Caco-2 (cell line): ENCODE results near the gene KIAA0232. TPM values are rescaled to one million over a fixed set of nuclear protein-coding genes. Genes with fewer than 3 reads are reported as not detected.

ENCODE experiments used
- BruUV-seq: library from RNA; stranded (reverse); fragments of 400-500 nt; replicated peaks from 2 replicates; lab custom pipeline; 2021; lab: Mats Ljungman, UMichigan
- CTCF ChIA-PET: fragments of 300-600 bp; sonication (Branson Sonifier 250); formaldehyde crosslinking; loops from one replicate; lab custom pipeline; 2022; ENCODE audit warnings: antibody characterized with exemption; lab: Charles Lee
- POLR2A ChIA-PET: fragments of 300-600 bp; sonication (Branson Sonifier 250); formaldehyde crosslinking; loops from one replicate; lab custom pipeline; 2022; ENCODE audit warnings: antibody characterized with exemption; lab: Charles Lee
- DNase-seq, 2 experiments: peaks; one replicate each; pipeline versions ENCODE4 v3.0.0 to v3.0.0-alpha.2; 2020 to 2022
- H3K27me3 ChIP-seq: replicated peaks from 2 replicates; pipeline ENCODE4 v1.6.0; 2011; ENCODE audit warnings: low read length; ENCODE audit not compliant: control insufficient read depth, insufficient read depth
- H3K36me3 ChIP-seq: 2 replicates; pipeline ENCODE4 v1.5.1; 2011; ENCODE audit warnings: low read length; ENCODE audit not compliant: control insufficient read depth, insufficient read depth
- H3K4me1 ChIP-seq: fragments of 250-450 bp; sonication (Bioruptor Pico); 2 replicates; pipeline ENCODE4 v1.5.1; 2020; ENCODE audit warnings: mild to moderate bottlenecking
- H3K4me3 ChIP-seq: 2 replicates; pipeline ENCODE4 v1.5.1; 2011; ENCODE audit warnings: low read depth, mild to moderate bottlenecking, control low read depth, low read length
- H3K9me3 ChIP-seq: fragments of 250-450 bp; sonication (Bioruptor Pico); 2 replicates; pipeline ENCODE4 v1.5.1; 2020; ENCODE audit warnings: mild to moderate bottlenecking, moderate library complexity
- H3K27ac Mint-ChIP-seq: one replicate; pipeline ENCODE4 v1.8.0; 2022; ENCODE audit warnings: mixed read lengths; ENCODE audit not compliant: unreplicated experiment
- H3K27me3 Mint-ChIP-seq: one replicate; pipeline ENCODE4 v1.8.0; 2022; ENCODE audit warnings: mixed read lengths; ENCODE audit not compliant: insufficient read depth, unreplicated experiment
- H3K36me3 Mint-ChIP-seq: one replicate; pipeline ENCODE4 v1.8.0; 2022; ENCODE audit warnings: mild to moderate bottlenecking, mixed read lengths; ENCODE audit not compliant: insufficient read depth, unreplicated experiment
- H3K4me1 Mint-ChIP-seq: one replicate; pipeline ENCODE4 v1.8.0; 2022; ENCODE audit warnings: low read depth, mixed read lengths; ENCODE audit not compliant: unreplicated experiment
- H3K4me3 Mint-ChIP-seq: one replicate; pipeline ENCODE4 v1.8.0; 2022; ENCODE audit warnings: mild to moderate bottlenecking, moderate library complexity, mixed read lengths; ENCODE audit not compliant: unreplicated experiment
- H3K9me3 Mint-ChIP-seq: one replicate; pipeline ENCODE4 v1.8.0; 2022; ENCODE audit warnings: mixed read lengths; ENCODE audit not compliant: unreplicated experiment
- intact Hi-C: fragments of 100-400 bp; cut with micrococcal nuclease; formaldehyde crosslinking; loops from one replicate; pipeline ENCODE4 v1.10.0; 2022; ENCODE audit not compliant: unreplicated experiment
- total RNA-seq: library from RNA; stranded (reverse); gene quantifications from 2 replicates; pipeline ENCODE4 v1.2.3, GENCODE V29; 2022
- TF ChIP-seq, protein P1 (sequence below), 2 experiments: fragments of 200-600 bp in 1 of 2; IDR thresholded peaks; 1 replicate in 1 of 2; 2 replicates in 1 of 2; pipeline versions ENCODE4 v1.5.1 to v1.8.0; 2011 to 2022; ENCODE audit warnings: antibody characterized with exemption in 1 of 2, control low read depth in 1 of 2, inconsistent platforms in 1 of 2, low read depth in 1 of 2, low read length in 1 of 2, mild to moderate bottlenecking in 1 of 2, moderate library complexity in 1 of 2; ENCODE audit not compliant: insufficient read depth in 1 of 2, severe bottlenecking in 1 of 2, unreplicated experiment in 1 of 2

KIAA0232 gene
- total RNA-seq, 1 experiment from 2014 or later = 19.7 TPM

GRCh38 chr4:6875431-6875831 is 92.9 kb downstream of the KIAA0232 start:
- Histone ChIP-seq H3K27me3 (no peaks in the 10 kb centered on the region), H3K36me3 (peaks cover 2% of the 10 kb centered on the region), H3K9me3 (no peaks in the 10 kb centered on the region), H3K4me3 (no peak overlapping the region), H3K4me1 (no peaks in the 10 kb centered on the region)
- H3K4me1 Mint-ChIP-seq = no peaks in the 10 kb centered on the region
- no peak overlapping the region for H3K4me3 Mint-ChIP-seq
- peaks cover 55% of the 10 kb centered on the region for H3K36me3 Mint-ChIP-seq
- intact Hi-C loops = loop anchor here (2.0 kb wide), 1 partner anchor 93 kb away; the partner anchor contains the start of gene KIAA0232
- ChIA-PET CTCF (no interaction called here), POLR2A (no interaction called here)
- H3K9me3 Mint-ChIP-seq = no peaks in the 10 kb centered on the region
- TF ChIP-seq, protein P1, sequence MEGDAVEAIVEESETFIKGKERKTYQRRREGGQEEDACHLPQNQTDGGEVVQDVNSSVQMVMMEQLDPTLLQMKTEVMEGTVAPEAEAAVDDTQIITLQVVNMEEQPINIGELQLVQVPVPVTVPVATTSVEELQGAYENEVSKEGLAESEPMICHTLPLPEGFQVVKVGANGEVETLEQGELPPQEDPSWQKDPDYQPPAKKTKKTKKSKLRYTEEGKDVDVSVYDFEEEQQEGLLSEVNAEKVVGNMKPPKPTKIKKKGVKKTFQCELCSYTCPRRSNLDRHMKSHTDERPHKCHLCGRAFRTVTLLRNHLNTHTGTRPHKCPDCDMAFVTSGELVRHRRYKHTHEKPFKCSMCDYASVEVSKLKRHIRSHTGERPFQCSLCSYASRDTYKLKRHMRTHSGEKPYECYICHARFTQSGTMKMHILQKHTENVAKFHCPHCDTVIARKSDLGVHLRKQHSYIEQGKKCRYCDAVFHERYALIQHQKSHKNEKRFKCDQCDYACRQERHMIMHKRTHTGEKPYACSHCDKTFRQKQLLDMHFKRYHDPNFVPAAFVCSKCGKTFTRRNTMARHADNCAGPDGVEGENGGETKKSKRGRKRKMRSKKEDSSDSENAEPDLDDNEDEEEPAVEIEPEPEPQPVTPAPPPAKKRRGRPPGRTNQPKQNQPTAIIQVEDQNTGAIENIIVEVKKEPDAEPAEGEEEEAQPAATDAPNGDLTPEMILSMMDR (IDR thresholded peaks at IDR 0.05; ENCODE audit: insufficient read depth in 1 of 2, low read depth in 1 of 2, low read length in 1 of 2, severe bottlenecking in 1 of 2, unreplicated experiment in 1 of 2) = no peak
- BruUV-seq = no TSS peak
- H3K27ac Mint-ChIP-seq = no peak overlapping the region
- no peak for DNase-seq
- H3K27me3 Mint-ChIP-seq = no peaks in the 10 kb centered on the region

DNA sequence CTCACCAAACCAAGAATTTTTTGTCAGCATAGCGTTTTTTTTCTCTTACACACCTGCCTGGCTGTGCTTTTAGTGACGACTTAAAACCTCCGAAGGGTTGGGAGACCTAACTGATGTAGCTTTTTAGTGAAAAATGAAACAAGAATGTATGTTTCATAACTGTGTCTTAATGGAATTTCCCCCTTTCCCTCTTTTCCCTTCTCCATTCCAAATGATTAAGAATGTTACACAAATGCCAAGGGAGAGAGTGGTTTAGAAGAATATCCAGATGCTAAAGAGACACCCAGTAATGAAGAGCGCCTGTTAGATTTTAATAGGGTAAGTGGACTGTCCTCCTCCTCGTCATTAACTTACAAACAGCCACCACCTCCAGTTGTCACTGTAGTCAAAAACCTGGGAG is 93.9 kb downstream of the KIAA0232 start:
- no peaks in the 10 kb centered on the region for H3K27me3 Mint-ChIP-seq
- H3K9me3 Mint-ChIP-seq = no peaks in the 10 kb centered on the region
- Histone ChIP-seq H3K27me3 (no peaks in the 10 kb centered on the region), H3K36me3 (peaks cover 2% of the 10 kb centered on the region), H3K4me3 (no peak overlapping the region), H3K4me1 (no peaks in the 10 kb centered on the region), H3K9me3 (no peaks in the 10 kb centered on the region)
- CTCF ChIA-PET = interaction anchor here (0.6 kb wide), 1 partner anchor 191 kb away, joined by 3 read pairs; the partner anchor contains the start of gene GRPEL1
- TF ChIP-seq, protein P1 (IDR thresholded peaks at IDR 0.05; ENCODE audit: insufficient read depth in 1 of 2, low read depth in 1 of 2, low read length in 1 of 2, severe bottlenecking in 1 of 2, unreplicated experiment in 1 of 2) = no peak
- intact Hi-C loops = no loop called here
- no peaks in the 10 kb centered on the region for H3K4me1 Mint-ChIP-seq
- H3K27ac Mint-ChIP-seq = no peak overlapping the region
- BruUV-seq = no TSS peak
- POLR2A ChIA-PET = no interaction called here
- DNase-seq = no peak
- peaks cover 64% of the 10 kb centered on the region for H3K36me3 Mint-ChIP-seq
- H3K4me3 Mint-ChIP-seq = no peak overlapping the region

GRCh38 chr4:6877067-6877466 is 94.5 kb downstream of the KIAA0232 start:
- H3K4me3 Mint-ChIP-seq = no peak overlapping the region
- H3K36me3 ChIP-seq = peaks cover 2% of the 10 kb centered on the region
- intact Hi-C loops = no loop called here
- BruUV-seq = no TSS peak
- CTCF ChIA-PET = no interaction called here
- no peaks in the 10 kb centered on the region for H3K4me1 Mint-ChIP-seq
- no peaks in the 10 kb centered on the region for H3K27me3 ChIP-seq
- H3K4me3 ChIP-seq = no peak overlapping the region
- POLR2A ChIA-PET = interaction anchor here (0.5 kb wide), 1 partner anchor 215 kb away, joined by 7 read pairs; no protein-coding TSS in a partner anchor
- H3K36me3 Mint-ChIP-seq = peaks cover 61% of the 10 kb centered on the region
- H3K27me3 Mint-ChIP-seq = no peaks in the 10 kb centered on the region
- H3K9me3 ChIP-seq = no peaks in the 10 kb centered on the region
- DNase-seq = no peak
- no peak overlapping the region for H3K27ac Mint-ChIP-seq
- TF ChIP-seq, protein P1 (IDR thresholded peaks at IDR 0.05; ENCODE audit: insufficient read depth in 1 of 2, low read depth in 1 of 2, low read length in 1 of 2, severe bottlenecking in 1 of 2, unreplicated experiment in 1 of 2) = no peak
- no peaks in the 10 kb centered on the region for H3K9me3 Mint-ChIP-seq
- H3K4me1 ChIP-seq = no peaks in the 10 kb centered on the region
